ENCODE results near the gene PARD3.
"Not testable (repeated sequence)": the region's sequence is repeated elsewhere in the genome, so short reads cannot be mapped to it uniquely, and the experiment has no call there.

Gene PARD3

GRCh38 chr10:34439386-34439785 lies 375.7 kb downstream of the PARD3 start:
- not testable (repeated sequence) for DNase-seq

GRCh38 chr10:34438741-34439140 lies 376.4 kb downstream of the PARD3 start:
- no peak for DNase-seq

- no peak for DNase-seq
Observed at GRCh38 chr10:34437906-34438305, 377.2 kb downstream of the PARD3 start.

- DNase-seq = no peak
Observed at GRCh38 chr10:34434119-34434594, 380.9 kb downstream of the PARD3 start.

GRCh38 chr10:34433241-34434076 lies 381.6 kb downstream of the PARD3 start:
- no peak for DNase-seq

- no peak for DNase-seq
Observed at GRCh38 chr10:34432589-34432988, 382.5 kb downstream of the PARD3 start.

- no peak for DNase-seq
Observed at GRCh38 chr10:34430685-34431084, 384.4 kb downstream of the PARD3 start.

GRCh38 chr10:34428501-34428900 lies 386.6 kb downstream of the PARD3 start:
- no peak for DNase-seq

GRCh38 chr10:34427911-34428216 lies 387.2 kb downstream of the PARD3 start:
- DNase-seq = no peak

GRCh38 chr10:34427158-34427910 lies 387.8 kb downstream of the PARD3 start:
- DNase-seq = not testable (repeated sequence)

GRCh38 chr10:34426538-34427157 lies 388.4 kb downstream of the PARD3 start:
- DNase-seq = not testable (repeated sequence)

- DNase-seq = no peak
Observed at GRCh38 chr10:34426041-34426440, 389.1 kb downstream of the PARD3 start.

GRCh38 chr10:34423673-34424625 lies 391.1 kb downstream of the PARD3 start:
- DNase-seq = no peak

- DNase-seq = no peak
Observed at GRCh38 chr10:34420795-34421194, 394.3 kb downstream of the PARD3 start.

- no peak for DNase-seq
Observed at GRCh38 chr10:34420273-34420672, 394.8 kb downstream of the PARD3 start.

- DNase-seq = no peak
Observed at GRCh38 chr10:34415039-34415438, 400.1 kb downstream of the PARD3 start.

GRCh38 chr10:34413756-34414587 lies 401.1 kb downstream of the PARD3 start:
- DNase-seq = no peak

GRCh38 chr10:34413214-34413613 lies 401.9 kb downstream of the PARD3 start:
- no peak for DNase-seq

GRCh38 chr10:34408956-34409355 lies 406.1 kb downstream of the PARD3 start:
- peak; percentile 48 for DNase-seq

- DNase-seq = no peak
Observed at GRCh38 chr10:34408381-34408780, 406.7 kb downstream of the PARD3 start.

- no peak for DNase-seq
Observed at GRCh38 chr10:34407324-34407805, 407.7 kb downstream of the PARD3 start.

Data from NCI-H1694 treated with DMSO at 0.1 percent for 48 hours (cell line).